Measurements from ENCODE around the gene FJX1. TPM values are rescaled to one million over a fixed set of nuclear protein-coding genes. Genes with fewer than 3 reads are reported as not detected.

The FJX1 gene
- total and polyA plus RNA-seq, 2 experiments from 2014 or later = 9.4 to 16.1 TPM

GRCh38 chr11:35615921-35616900, 2.0 kb upstream of the FJX1 start:
- ATAC-seq (no peak), DNase-seq (ENCODE audit: low spot score) (peak; percentile 62)
- Mint-ChIP-seq H3K36me3 (ENCODE audit: low read depth) (peaks cover 13% of the 10 kb centered on the region), H3K27ac (no peak overlapping the region), H3K9me3 (peaks cover 7% of the 10 kb centered on the region), H3K4me1 (peaks cover 30% of the 10 kb centered on the region), H3K4me3 (no peak overlapping the region), H3K27me3 (ENCODE audit: insufficient read depth, low read depth, poor library complexity) (peaks cover 26% of the 10 kb centered on the region)
- no peaks in the 10 kb centered on the region for H3K9me2 ChIP-seq (ENCODE audit: insufficient read depth)
- H3K27ac ChIP-seq (ENCODE audit: low read depth) = no peak overlapping the region
- peaks cover 8% of the 10 kb centered on the region for H3K4me1 ChIP-seq (ENCODE audit: insufficient read depth)
- H3K4me3 ChIP-seq = no peak overlapping the region
- H3K4me2 ChIP-seq = no peak overlapping the region
- no peaks in the 10 kb centered on the region for H3K79me2 ChIP-seq (replicated peaks; ENCODE audit: insufficient read depth)
- no peaks in the 10 kb centered on the region for H4K20me1 ChIP-seq (replicated peaks; ENCODE audit: insufficient read depth)
- peaks cover 36% of the 10 kb centered on the region for H3K27me3 ChIP-seq (ENCODE audit: insufficient read depth)
- H3K36me3 ChIP-seq (ENCODE audit: insufficient read depth) = no peaks in the 10 kb centered on the region
- TF ChIP-seq ZNF331 (CRISPR knock-in tag; IDR thresholded peaks at IDR 0.05; ENCODE audit: low read depth) (no peak), CTCF (conservative IDR thresholded peaks at IDR 0.05; ENCODE audit: low read depth in 2 of 2) (peak; percentile 74 to 95), STAT1 (IDR thresholded peaks at IDR 0.05; ENCODE audit: unreplicated experiment) (no peak), CREB1 (CRISPR knock-in tag; IDR thresholded peaks at IDR 0.05; ENCODE audit: low read depth) (no peak), JUNB (IDR thresholded peaks at IDR 0.05; ENCODE audit: unreplicated experiment) (no peak), ETS1 (IDR thresholded peaks at IDR 0.05) (no peak), NANOG (IDR thresholded peaks at IDR 0.05; ENCODE audit: borderline replicate concordance) (no peak)
- H2AFZ ChIP-seq = no peak overlapping the region
- 0 out of 2 replicates have a peak, but pooled peaks cover 2% of the 10 kb centered on the region for H3F3A ChIP-seq (replicated peaks; ENCODE audit: low read depth)

GRCh38 chr11:35617316-35617686, 959 bp upstream of the FJX1 start:
- H3K27ac ChIP-seq (ENCODE audit: low read depth) = no peak overlapping the region
- H3K27ac Mint-ChIP-seq = no peak overlapping the region
- peak overlapping the region; percentile 77 for H3K4me3 Mint-ChIP-seq
- peaks cover 14% of the 10 kb centered on the region for H3K4me1 ChIP-seq (ENCODE audit: insufficient read depth)
- 0 out of 2 replicates have a peak, but pooled peaks cover 2% of the 10 kb centered on the region for H3F3A ChIP-seq (replicated peaks; ENCODE audit: low read depth)
- peaks cover 41% of the 10 kb centered on the region for H3K4me1 Mint-ChIP-seq
- H3K9me2 ChIP-seq (ENCODE audit: insufficient read depth) = no peaks in the 10 kb centered on the region
- no peaks in the 10 kb centered on the region for H4K20me1 ChIP-seq (replicated peaks; ENCODE audit: insufficient read depth)
- TF ChIP-seq EZH2phosphoT487 (IDR thresholded peaks at IDR 0.05; ENCODE audit: unreplicated experiment) = no peak
- TF ChIP-seq JUNB (IDR thresholded peaks at IDR 0.05; ENCODE audit: unreplicated experiment) = no peak
- TF ChIP-seq CREB1 (CRISPR knock-in tag; IDR thresholded peaks at IDR 0.05; ENCODE audit: low read depth) = no peak
- peaks cover 15% of the 10 kb centered on the region for H3K36me3 Mint-ChIP-seq (ENCODE audit: low read depth)
- peaks cover 38% of the 10 kb centered on the region for H3K27me3 ChIP-seq (ENCODE audit: insufficient read depth)
- DNase-seq (ENCODE audit: low spot score) (no peak), ATAC-seq (no peak)
- peaks cover 26% of the 10 kb centered on the region for H3K27me3 Mint-ChIP-seq (ENCODE audit: insufficient read depth, low read depth, poor library complexity)
- H3K4me3 ChIP-seq = peak overlapping the region; percentile 65
- H3K36me3 ChIP-seq (ENCODE audit: insufficient read depth) = no peaks in the 10 kb centered on the region
- H3K4me2 ChIP-seq = peak overlapping the region; percentile 75
- peak overlapping the region; percentile 64 for H2AFZ ChIP-seq
- H3K9me3 Mint-ChIP-seq = peaks cover 7% of the 10 kb centered on the region
- no peaks in the 10 kb centered on the region for H3K79me2 ChIP-seq (replicated peaks; ENCODE audit: insufficient read depth)

Measured in GM23338 (cell line).